HFFc6 (cell line): ENCODE data around the gene RAD51B. TPM values are rescaled to one million over a fixed set of nuclear protein-coding genes. Genes with fewer than 3 reads are reported as not detected.

Source experiments
- DNase-seq: peaks from one replicate; pipeline ENCODE4 v3.0.0-alpha.2; 2018
- H3K27ac Mint-ChIP-seq: 2 replicates; pipeline ENCODE4 v1.8.0; 2020; ENCODE audit warnings: mild to moderate bottlenecking, mixed read lengths
- H3K27me3 Mint-ChIP-seq: 2 replicates; pipeline ENCODE4 v1.8.0; 2021; ENCODE audit warnings: mild to moderate bottlenecking, moderate library complexity, mixed read lengths; ENCODE audit not compliant: insufficient read depth
- H3K36me3 Mint-ChIP-seq: 2 replicates; pipeline ENCODE4 v1.8.0; 2021; ENCODE audit warnings: low read depth, mixed read lengths
- H3K4me1 Mint-ChIP-seq: 2 replicates; pipeline ENCODE4 v1.8.0; 2020; ENCODE audit warnings: low read depth, mixed read lengths
- H3K4me3 Mint-ChIP-seq: 2 replicates; pipeline ENCODE4 v1.8.0; 2020; ENCODE audit warnings: mild to moderate bottlenecking, moderate library complexity, mixed read lengths
- H3K9me3 Mint-ChIP-seq: 2 replicates; pipeline ENCODE4 v1.8.0; 2020; ENCODE audit warnings: mild to moderate bottlenecking, mixed read lengths
- CTCF ChIP-seq: fragments of 200-600 bp; sonication (generic); IDR thresholded peaks from 2 replicates; pipeline ENCODE4 v1.5.0; 2021; ENCODE audit warnings: antibody characterized with exemption, mild to moderate bottlenecking
- total RNA-seq, 6 experiments: library from RNA; stranded (reverse); fragmentation: NEBNext Ultra II Directional; extraction: Animal tissue kit (Norgen Biotek cat#: 25700); gene quantifications; 2 replicates in 1 of 6; 3 replicates in 5 of 6; pipeline ENCODE4 v1.2.3, GENCODE V29; 2021

Gene RAD51B
- total RNA-seq, 6 experiments from 2014 or later, result 7.1 to 12.4 (median 9.6) TPM

- peak overlapping the region; percentile 79 for H3K4me3 Mint-ChIP-seq
- no peaks in the 10 kb centered on the region for H3K9me3 Mint-ChIP-seq
- H3K27ac Mint-ChIP-seq, result peak overlapping the region; percentile 88
- peaks cover 52% of the 10 kb centered on the region for H3K4me1 Mint-ChIP-seq
- peak; percentile 25 for DNase-seq
- H3K27me3 Mint-ChIP-seq, result 0 out of 2 replicates have a peak, but pooled peaks cover 2% of the 10 kb centered on the region
- no peak for TF ChIP-seq CTCF
- H3K36me3 Mint-ChIP-seq, result 0 out of 2 replicates have a peak, but pooled peaks cover 8% of the 10 kb centered on the region
Measured at GRCh38 chr14:68211421-68211820, 391.8 kb downstream of the RAD51B start.

GRCh38 chr14:68211886-68212285 is 392.3 kb downstream of the RAD51B start:
- DNase-seq, result no peak
- Mint-ChIP-seq H3K36me3 (0 out of 2 replicates have a peak, but pooled peaks cover 8% of the 10 kb centered on the region), H3K9me3 (no peaks in the 10 kb centered on the region), H3K27me3 (0 out of 2 replicates have a peak, but pooled peaks cover 2% of the 10 kb centered on the region), H3K4me3 (no peak overlapping the region), H3K27ac (peak overlapping the region; percentile 88; the same call in 1 of the 2 replicates), H3K4me1 (peaks cover 52% of the 10 kb centered on the region)
- no peak for TF ChIP-seq CTCF

- Mint-ChIP-seq H3K27me3 (0 out of 2 replicates have a peak, but pooled peaks cover 2% of the 10 kb centered on the region), H3K27ac (no peak overlapping the region), H3K9me3 (no peaks in the 10 kb centered on the region), H3K4me1 (peaks cover 52% of the 10 kb centered on the region), H3K36me3 (0 out of 2 replicates have a peak, but pooled peaks cover 8% of the 10 kb centered on the region), H3K4me3 (no peak overlapping the region)
- no peak for TF ChIP-seq CTCF
- no peak for DNase-seq
Measured at GRCh38 chr14:68212361-68212760, 392.8 kb downstream of the RAD51B start.

- H3K4me1 Mint-ChIP-seq, result peaks cover 39% of the 10 kb centered on the region
- 0 out of 2 replicates have a peak, but pooled peaks cover 2% of the 10 kb centered on the region for H3K27me3 Mint-ChIP-seq
- H3K36me3 Mint-ChIP-seq, result 0 out of 2 replicates have a peak, but pooled peaks cover 8% of the 10 kb centered on the region
- no peak overlapping the region for H3K27ac Mint-ChIP-seq
- no peak overlapping the region for H3K4me3 Mint-ChIP-seq
- no peak for TF ChIP-seq CTCF
- H3K9me3 Mint-ChIP-seq, result no peaks in the 10 kb centered on the region
- no peak for DNase-seq
Measured at GRCh38 chr14:68214431-68214830, 394.9 kb downstream of the RAD51B start.

GRCh38 chr14:68215629-68216028 is 396.1 kb downstream of the RAD51B start:
- no peak for DNase-seq
- Mint-ChIP-seq H3K36me3 (0 out of 2 replicates have a peak, but pooled peaks cover 8% of the 10 kb centered on the region), H3K27ac (no peak overlapping the region), H3K9me3 (no peaks in the 10 kb centered on the region), H3K4me1 (peaks cover 27% of the 10 kb centered on the region), H3K4me3 (no peak overlapping the region), H3K27me3 (0 out of 2 replicates have a peak, but pooled peaks cover 2% of the 10 kb centered on the region)
- no peak for TF ChIP-seq CTCF
